ENCODE measurements around the gene ZNF316. TPM values are rescaled to one million over a fixed set of nuclear protein-coding genes. Genes with fewer than 3 reads are reported as not detected.

The ZNF316 gene
- total and polyA plus RNA-seq, 10 of the 15 experiments (the other 5 are each of a cell fraction or from before 2014, with no cell fraction given): 0.03 to 28.9 (median 5.7) TPM

- no peaks in the 10 kb centered on the region for H3K4me1 ChIP-seq (ENCODE audit: control insufficient read depth, insufficient read depth, low read length)
- RAD21 ChIA-PET (ENCODE audit: unreplicated experiment): no interaction called here
- no peak overlapping the region for H2AFZ ChIP-seq (ENCODE audit: control insufficient read depth, low read depth, low read length)
- CTCF ChIA-PET: no interaction called here
- H3K9me3 ChIP-seq (replicated peaks; ENCODE audit: control insufficient read depth, insufficient read depth, low read length): peaks cover 85% of the 10 kb centered on the region
- TF ChIP-seq KLF5 (IDR thresholded peaks at IDR 0.05; ENCODE audit: partially characterized antibody): peak; percentile 94
- TF ChIP-seq POLR2AphosphoS2 (IDR thresholded peaks at IDR 0.05; ENCODE audit: low read depth, low read length): no peak
- no peak for TF ChIP-seq PML (IDR thresholded peaks at IDR 0.05; ENCODE audit: low read length)
- TF ChIP-seq ZNF217 (IDR thresholded peaks at IDR 0.05): peak; percentile 65; the same call in 1 of the 2 replicates
- TF ChIP-seq TCF12 (IDR thresholded peaks at IDR 0.05; ENCODE audit: low read depth, low read length): no peak
- no peak for TF ChIP-seq MYB (IDR thresholded peaks at IDR 0.05; ENCODE audit: borderline replicate concordance, low read depth, low read length)
- peak; percentile 43; the same call in 1 of the 2 replicates for TF ChIP-seq MLLT1 (IDR thresholded peaks at IDR 0.05)
- TF ChIP-seq ZNF274 (IDR thresholded peaks at IDR 0.05; ENCODE audit: insufficient read depth, insufficient read length): peak; percentile 67
- peak; percentile 97 for TF ChIP-seq CBX5 (IDR thresholded peaks at IDR 0.05; ENCODE audit: low read depth)
- TF ChIP-seq RCOR1 (conservative IDR thresholded peaks at IDR 0.05; ENCODE audit: low read depth, low read length): no peak
- TF ChIP-seq RELB (IDR thresholded peaks at IDR 0.05; ENCODE audit: low read depth): no peak
- TF ChIP-seq DPF2 (IDR thresholded peaks at IDR 0.05): no peak
- no peak for TF ChIP-seq IKZF2 (IDR thresholded peaks at IDR 0.05)
- BruUV-seq (replicated peaks): TSS peak; percentile 16
- no peaks in the 10 kb centered on the region for H3K27me3 ChIP-seq (replicated peaks in 1 of 2; ENCODE audit: control insufficient read depth in 2 of 2, insufficient read depth in 2 of 2, low read length in 1 of 2)
- in situ Hi-C loops (cut with MboI): loop anchor here (10.0 kb wide), 1 partner anchor 1627 kb away; no protein-coding TSS in a partner anchor
- H3K9ac ChIP-seq (ENCODE audit: control insufficient read depth, insufficient read depth, low read length): no peak overlapping the region
- intact Hi-C loops (cut with micrococcal nuclease; ENCODE audit: unreplicated experiment): no loop called here
- POLR2A ChIA-PET: no interaction called here
- ATAC-seq: no peak
- 98% methylated on average over 5 of the region's 5 CpGs for WGBS (ENCODE audit: insufficient coverage, insufficient replicate concordance, low lambda C conversion rate, missing lambda C conversion rate)
- H3K79me2 ChIP-seq (ENCODE audit: control insufficient read depth, insufficient read depth, low read length): no peaks in the 10 kb centered on the region
- H4K20me1 ChIP-seq (ENCODE audit: control insufficient read depth, insufficient read depth): no peaks in the 10 kb centered on the region
- no peak overlapping the region for H3K4me2 ChIP-seq (ENCODE audit: control insufficient read depth, insufficient read depth)
- SMC1A ChIA-PET (ENCODE audit: uncharacterized antibody, unreplicated experiment): no interaction called here
- DNase-seq (ENCODE audit: low read depth, low spot score): no peak
- no peak for FAIRE-seq
- H3K4me3 ChIP-seq: no peak overlapping the region
- H3K36me3 ChIP-seq (ENCODE audit: control insufficient read depth in 2 of 2, insufficient read depth in 2 of 2, low read length in 1 of 2): peaks cover 17 to 75% of the 10 kb centered on the region in 2 experiments
- no peak overlapping the region for H3K27ac ChIP-seq (ENCODE audit: control insufficient read depth, insufficient read depth)
These were observed 54.5 kb downstream of the ZNF316 start for GRCh38 chr7:6691609-6692106.
